Measurements from ENCODE around the gene FAM89A.
"Not testable (repeated sequence)": the region's sequence is repeated elsewhere in the genome, so short reads cannot be mapped to it uniquely, and the experiment has no call there.

Gene FAM89A

DNA sequence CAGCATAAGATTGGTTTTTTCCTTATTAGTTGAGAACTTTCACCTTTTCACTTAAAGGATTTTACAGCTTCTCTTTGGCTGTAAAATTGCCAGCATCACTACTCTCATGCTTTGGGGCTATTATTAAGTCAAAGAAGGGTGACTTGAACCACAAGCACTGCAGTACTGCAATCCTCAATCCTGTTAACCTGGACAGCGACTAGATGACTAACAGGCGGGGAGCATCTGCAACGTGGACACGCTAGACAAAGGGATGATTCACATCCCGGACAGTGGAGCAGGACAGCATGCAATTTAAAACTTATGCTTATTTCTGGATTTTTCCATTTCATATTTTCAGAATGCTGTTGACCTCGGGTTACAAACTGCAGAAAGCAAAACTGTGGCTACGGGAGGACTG is 53.1 kb downstream of the FAM89A start:
- no peak for DNase-seq

DNA sequence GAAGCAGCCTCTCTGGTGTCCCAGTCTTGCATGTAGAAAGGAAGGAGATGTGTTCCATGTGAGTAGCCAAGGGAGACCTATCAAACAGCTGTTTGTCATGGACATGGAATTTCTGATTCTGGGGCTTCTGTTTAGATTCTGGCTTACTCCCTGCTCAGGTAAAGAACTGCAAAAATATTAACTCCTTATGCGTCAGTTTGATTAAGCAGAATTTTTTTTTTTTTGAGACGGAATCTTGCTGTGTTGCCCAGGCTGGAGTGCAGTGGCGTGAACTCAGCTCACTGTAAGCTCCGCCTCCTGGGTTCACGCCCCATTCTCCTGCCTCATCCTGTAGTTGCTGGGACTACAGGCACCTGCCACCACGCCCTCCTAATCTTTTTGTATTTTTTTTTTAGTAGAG is 54.3 kb downstream of the FAM89A start:
- DNase-seq, result no peak

DNA sequence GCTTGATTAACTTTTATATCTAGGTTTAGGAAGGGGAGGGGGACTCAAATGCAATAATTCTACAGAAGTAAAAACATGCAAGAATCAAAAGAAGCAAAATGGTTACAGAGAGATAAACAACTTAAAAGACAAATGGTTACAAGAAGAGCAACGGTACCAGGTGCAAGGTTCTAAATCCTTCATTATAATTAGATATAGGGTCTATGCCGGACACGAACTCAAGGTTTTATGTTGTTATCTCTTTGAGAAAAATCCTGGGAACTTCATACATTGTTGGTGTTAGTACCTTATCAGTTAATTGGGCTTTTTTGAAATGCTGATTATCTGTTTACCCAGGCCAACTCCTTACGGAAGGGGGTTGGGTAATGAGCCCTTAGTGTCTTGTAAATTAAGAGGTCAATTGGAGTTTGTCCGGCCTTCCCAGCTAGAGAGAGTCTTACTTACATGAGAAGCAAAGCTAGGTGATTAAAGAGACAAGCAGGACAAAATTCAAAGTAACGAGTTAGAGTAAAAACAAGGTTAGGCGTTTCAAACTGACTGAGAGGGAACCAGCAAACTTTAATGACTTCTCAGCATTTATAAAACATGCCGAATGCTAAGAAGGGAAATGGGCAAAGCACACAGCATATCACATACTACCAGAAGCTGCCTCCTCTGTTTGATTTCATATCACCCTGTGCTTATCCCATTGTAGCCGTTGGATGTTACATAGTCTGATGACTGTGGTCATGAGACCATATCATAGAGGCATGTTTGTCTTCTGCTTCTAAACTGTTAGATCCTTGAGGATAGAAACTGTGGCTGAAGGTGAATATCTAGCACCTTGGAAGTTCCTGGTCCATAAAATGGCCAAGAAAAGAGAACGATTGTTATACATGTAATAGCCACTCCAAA is 55.2 kb downstream of the FAM89A start:
- not testable (repeated sequence) for DNase-seq

DNA sequence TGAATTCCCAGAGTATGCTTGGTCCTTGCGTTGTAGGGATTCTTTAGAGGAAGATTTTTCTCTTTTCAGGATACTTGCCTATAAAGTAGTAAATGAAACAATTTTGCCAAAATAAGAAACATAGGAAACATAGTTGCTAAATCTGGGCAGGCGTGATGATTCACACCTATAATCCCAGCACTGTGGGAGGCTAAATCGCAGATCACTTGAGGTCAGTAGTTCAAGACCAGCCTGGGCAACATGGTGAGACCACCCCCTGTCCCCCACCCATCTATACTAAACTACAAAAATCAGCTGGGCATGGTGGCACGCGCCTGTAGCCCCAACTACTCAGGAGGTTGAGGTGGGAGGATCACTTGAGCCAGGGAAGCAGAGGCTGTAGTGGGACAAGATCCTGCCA is 56.2 kb downstream of the FAM89A start:
- DNase-seq, result no peak

DNA sequence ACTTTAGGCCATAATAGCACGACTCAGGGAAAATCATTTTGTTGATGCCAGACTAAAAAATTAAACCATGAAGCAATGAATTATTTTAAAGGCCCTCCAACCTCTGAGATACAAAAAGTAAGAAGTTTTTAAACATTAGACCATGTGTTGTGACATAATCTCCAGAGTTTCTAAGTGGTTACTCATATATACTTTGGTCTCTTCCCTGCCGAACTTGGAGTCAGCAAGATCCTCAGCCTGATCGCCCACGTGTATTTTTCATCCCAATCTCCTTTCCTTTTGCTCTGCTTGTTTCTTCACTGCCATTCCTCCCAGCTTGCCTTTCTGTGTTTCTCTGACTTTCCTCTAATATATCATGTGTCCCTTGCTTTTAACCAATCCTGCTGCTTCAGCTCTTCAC is 57.4 kb downstream of the FAM89A start:
- no peak for DNase-seq

DNA sequence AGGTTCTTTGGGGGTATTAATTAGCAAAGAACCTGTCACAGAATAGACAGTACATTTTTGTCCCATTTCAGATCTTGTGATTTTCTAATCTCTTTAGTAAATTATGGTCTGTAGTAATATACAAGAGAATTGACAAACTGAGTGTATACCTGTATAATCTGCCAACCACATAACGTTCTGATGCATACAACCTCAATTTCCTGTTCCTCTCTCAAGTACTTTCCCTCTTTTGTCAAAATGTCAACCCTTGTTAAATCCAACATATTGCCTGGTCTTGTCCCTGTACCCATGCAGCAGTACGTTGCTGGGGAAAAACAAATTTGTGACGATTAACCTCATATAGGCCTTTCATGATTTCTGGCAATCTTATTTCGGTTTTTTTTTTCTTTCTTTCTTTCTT is 60.1 kb downstream of the FAM89A start:
- no peak for DNase-seq

DNA sequence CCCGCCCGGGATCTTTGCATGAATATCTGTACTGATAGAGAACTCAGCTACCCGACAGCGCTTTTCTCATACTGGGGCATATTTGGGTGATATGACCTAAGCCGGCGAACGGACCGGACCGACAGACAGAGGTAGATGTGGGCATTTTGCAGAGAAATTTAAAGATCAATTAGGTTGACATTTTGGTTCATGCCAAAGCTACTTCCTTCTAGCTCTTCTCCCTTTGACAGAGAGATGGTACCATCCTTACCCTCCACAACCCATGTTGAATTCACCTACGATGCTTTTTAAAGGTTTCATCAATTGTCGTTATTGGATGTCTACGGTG is 60.7 kb downstream of the FAM89A start:
- DNase-seq, result no peak

DNA sequence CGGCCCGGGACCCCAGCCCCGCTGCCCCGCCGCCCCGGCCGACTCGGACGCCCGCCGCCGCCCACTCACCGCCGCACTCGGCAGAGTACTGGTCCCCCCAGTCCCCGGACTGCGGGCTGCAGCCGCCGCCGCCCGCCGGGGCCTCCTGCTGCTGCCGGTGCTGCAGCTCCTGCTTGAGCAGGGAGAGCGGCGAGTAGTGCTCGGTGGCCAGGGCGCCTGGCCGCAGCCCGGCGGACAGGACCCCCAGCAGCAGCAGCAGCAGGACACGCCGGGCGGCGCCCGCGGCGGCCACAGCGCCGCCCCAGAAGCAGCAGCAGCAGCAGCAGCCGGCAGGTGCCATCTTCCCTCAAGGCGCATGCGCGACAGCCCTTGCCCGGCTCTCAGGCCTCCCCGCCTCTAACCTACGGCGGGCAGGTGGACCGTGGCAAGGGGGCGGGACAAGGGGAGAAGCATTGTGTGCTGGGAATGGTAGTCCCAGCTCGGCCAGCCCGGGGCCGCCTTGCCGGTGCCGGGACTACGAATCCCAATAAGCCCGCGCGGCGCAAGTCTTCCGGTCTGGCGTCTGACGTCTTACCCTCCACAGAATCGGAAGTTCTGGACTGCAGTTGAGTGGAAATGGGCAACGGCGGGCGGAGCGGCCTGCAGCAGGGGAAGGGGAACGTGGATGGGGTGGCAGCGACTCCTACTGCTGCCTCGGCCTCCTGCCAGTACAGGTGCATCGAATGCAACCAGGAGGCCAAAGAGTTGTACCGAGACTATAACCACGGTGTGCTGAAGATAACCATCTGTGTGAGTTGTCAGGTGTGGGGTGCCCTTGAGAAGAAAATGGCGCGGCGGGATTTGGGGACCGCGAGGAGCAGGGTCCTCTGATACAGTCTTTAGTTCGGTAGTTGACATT is 61.3 kb downstream of the FAM89A start, which contains the start of the genes ARV1 and TTC13:
Gene ARV1 (plus strand): TSS at position 604 of the 898 bp plus-strand sequence. CDS start 12 bp downstream, at position 616.
Gene TTC13 (minus strand): TSS at position 371 of the 898 bp plus-strand sequence. CDS start 31 bp downstream, at position 340.
- peak; percentile 99 for DNase-seq

DNA sequence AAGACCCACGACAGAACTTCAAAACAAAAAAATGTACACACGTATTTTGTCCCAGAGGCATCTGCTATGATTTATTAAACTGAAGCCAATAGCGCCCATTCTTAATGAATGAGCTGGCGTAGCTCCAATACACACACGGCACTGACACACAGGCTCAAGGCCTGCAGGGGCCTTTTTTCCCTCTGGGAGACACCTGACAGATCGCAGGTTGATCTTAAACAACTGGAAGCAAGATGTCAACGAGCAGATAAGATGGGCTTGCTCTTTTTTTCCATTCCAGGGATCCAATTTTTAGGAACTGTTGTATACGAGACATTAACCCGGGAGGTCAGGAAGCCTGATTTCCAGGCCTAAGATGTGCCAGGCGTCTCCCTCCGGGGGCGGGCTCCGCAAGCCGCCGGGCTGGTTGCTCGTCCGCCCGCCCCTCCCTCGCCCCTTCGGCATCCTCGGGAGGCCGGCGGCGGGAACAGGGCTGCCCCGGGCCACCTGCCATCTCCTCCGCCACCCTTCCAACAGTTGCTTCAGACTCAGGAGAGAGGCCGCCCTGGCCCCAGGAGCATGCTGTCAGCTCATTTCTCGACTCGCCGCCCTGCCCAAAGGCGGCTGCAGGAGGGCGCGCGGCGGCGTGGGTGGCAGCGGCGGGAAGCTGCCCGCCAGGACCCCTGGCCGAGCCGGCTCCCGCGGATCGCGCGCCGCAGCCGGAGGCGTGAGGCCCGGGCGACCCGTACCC is 62.1 kb downstream of the FAM89A start:
- peak; percentile 31 to 63 (median 34) for DNase-seq

DNA sequence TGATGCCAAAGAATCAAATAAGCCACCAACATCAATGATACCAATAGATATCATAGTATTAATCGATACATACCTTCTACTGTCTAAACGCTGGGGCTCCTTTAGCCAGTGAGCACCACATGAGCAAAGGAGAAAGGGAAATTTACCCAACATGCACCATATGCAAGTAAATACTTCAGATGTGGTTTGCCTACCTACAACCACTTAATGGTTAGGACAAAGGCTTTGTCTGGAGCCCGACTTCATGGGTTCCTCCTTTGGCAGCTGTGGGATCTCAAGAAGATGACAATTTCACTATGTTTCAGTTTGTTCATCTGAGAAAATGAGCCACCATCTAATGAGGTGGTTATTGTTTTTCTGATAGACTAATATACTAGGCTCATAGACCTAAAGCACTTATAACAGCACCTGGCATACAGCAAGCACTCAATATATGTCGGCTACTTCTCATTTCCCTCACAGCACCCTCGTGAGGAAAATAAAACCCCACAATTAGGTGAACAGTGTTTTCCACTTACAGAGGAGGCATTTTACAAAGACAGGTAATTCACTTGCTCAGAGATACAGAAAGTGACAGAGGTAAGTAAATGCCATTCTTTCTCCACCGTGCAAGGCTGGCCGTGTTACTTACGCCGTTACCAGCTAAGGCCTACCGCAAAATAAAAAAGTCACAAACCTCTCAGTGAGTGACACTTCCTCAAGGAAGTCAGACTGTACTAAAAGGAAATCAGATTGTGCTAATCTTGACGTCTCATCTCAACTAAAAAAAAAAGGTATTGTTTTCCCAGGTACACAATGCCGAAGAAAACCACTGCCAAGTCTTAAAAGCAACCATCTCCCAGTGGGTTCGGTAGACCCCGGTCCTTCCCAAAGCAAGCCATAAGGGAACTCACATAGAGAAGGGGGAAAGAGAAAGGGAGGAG is 63.0 kb downstream of the FAM89A start:
- DNase-seq, result peak; percentile 33 to 54 (median 50)

DNA sequence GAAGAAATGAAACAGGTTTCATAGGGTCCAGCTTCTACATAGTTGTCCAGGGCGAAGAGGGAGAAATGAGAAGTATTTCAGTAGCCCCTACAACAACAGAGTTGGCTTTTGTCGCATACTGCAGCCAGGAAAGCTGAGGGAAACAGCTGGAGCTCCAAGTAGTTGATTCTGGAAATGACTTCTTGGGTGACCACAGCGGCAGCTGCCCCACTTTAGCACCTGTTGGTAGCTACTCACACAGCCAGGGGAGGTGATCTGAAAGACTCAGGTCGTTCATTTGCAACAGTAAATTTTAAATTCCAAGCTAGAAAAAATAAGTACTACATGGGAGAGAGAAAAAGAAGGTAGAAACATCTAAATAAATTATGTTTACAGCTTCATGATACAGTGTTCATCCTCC is 63.7 kb downstream of the FAM89A start:
- no peak for DNase-seq

DNA sequence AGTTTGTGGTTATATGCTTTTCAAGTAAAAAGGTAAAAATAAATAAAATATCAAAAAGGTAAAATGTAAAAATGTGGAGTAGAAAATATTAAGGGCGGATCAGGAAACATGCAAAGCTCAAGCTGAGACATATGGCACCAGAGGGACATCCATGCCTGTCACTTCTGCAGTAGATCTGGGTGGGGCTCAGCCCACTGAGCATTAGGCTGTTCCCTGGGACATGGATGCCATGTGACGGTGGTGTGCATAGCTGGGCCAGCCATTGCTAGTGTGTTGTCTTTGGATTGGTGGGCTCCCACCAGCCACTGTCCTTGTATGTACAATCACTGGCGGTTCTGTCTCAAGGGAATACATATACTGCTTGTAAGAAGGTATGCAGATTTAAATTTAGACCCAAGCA is 64.4 kb downstream of the FAM89A start:
- DNase-seq, result no peak

DNA sequence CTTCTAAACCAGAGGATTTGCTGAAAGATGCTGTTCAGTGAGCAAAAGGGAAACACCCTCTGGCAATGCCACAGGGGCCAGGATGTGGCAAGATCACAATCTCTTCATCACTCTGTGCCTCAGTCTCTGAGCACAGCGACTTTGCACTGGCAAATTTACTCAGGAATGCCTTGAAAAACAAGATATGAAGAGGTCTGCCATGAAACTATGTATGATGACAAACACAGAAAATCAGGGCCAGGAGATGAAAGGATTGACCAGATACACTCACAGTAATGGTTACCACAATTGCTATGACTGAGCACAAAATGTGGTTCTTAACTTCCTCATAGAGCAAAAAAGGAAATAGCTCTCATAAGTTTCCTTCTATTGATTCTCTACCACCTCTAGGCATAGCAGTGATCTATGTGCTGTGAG is 67.2 kb downstream of the FAM89A start:
- peak; percentile 43 to 81 (median 79) for DNase-seq

DNA sequence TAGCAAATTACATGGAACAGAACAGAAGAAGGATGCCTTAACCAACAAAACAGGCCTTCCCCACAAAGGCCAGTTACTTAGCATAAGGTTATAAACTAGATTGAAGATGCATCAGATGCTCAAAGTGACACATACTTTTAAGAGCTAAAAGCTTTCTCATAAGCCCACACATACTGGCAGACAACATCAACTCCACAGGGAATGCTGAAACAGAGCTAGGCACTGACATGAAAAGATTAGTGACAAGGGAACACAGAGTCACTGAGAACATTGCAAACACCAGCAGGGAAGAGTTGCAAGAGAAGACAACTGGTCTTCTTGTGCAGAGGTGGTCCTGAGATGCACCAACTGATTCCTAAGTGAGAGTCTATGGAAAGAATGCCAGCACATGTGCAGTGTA is 68.3 kb downstream of the FAM89A start:
- DNase-seq, result no peak

DNA sequence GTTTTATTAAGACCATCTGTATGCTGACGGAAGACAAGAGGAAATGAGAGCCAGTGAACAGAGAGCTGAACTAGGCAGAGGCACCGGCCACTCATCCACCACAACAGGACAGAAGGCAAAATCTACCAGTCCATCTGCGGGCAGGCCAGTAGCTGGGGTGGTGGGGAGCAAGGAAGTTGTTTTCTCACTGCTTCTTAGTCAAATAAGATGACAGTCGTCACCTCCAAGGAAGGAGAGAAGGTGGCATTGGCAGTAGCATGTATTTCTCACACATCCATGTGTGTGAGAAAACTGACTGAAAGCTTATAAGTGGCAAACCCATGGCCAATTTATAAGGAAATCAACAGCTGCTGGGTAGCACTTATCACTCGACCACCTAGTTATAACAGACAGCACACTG is 69.6 kb downstream of the FAM89A start:
- DNase-seq, result no peak
